HUDEP-2 (cell line): ENCODE results near the gene NIP7.
"Not testable (repeated sequence)": the region's sequence is repeated elsewhere in the genome, so short reads cannot be mapped to it uniquely, and the experiment has no call there.

Experiments used
- DNase-seq, 76 experiments: peaks; one replicate each; lab custom pipeline; 2025; ENCODE audit not compliant: unreplicated experiment in 76 of 76; lab: John Stamatoyannopoulos, UW

NIP7 gene

DNA sequence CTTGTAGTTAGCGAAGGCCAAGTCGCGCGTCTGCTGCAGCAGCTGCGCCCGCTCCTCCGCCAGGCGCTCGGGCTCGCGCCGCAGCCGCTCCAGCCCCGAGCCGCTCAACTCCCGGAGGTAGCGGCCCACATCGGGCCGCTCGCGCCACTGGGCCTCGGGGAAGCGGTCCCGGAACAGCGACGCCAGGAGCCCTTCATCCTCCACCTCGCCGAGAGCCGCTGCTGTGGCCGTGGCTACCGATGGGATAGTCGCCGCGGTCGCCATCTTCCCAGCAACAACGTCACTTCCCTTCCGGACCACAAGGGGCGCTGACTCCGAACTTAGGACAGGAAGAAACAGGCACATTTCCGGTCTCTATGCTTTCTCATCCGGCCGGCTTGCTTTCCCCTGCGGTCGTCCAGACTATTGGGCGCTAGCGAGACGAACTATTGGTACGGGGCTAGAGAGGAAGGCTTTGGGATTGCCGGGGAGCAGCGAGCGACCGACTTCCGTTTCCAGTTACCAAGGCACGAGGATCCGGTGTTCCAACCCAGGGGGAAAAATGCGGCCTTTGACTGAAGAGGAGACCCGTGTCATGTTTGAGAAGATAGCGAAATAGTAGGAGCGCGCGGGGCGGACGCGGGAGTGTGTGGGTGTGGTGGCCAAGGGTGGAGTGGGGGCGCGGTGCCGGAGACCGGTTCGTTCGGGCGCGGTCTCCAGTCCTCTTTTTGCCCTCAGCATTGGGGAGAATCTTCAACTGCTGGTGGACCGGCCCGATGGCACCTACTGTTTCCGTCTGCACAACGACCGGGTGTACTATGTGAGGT is at the start of gene NIP7, which contains the start of gene COG8:
Gene NIP7, plus strand, starts transcription at position 484 of the 806 bp plus-strand sequence. Its CDS starts 58 bp downstream, at position 542.
Gene COG8, minus strand, starts transcription at position 276 of the 806 bp plus-strand sequence. Its CDS starts 12 bp downstream, at position 264.
- DNase-seq: peak; percentile 46 to 99 (median 93)

DNA sequence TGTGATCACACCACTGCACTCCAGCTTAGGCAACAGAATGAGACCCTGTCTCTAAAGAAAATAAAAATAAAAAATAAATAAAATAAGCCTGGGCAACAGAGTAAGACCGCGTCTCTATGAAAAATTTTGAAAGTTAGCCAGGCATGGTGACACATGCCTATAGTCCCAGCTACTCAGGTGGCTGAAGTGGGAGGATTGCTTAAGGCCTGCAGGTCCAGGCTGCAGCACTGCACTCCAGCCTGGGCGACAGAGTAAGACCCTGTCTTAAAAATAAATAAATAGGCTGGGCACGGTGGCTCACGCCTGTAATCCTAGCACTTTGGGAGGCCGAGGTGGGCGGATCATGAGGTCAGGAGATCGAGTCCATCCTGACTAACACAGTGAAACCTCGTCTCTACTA is 47.9 kb upstream of the NIP7 start:
- DNase-seq: not testable (repeated sequence)

DNA sequence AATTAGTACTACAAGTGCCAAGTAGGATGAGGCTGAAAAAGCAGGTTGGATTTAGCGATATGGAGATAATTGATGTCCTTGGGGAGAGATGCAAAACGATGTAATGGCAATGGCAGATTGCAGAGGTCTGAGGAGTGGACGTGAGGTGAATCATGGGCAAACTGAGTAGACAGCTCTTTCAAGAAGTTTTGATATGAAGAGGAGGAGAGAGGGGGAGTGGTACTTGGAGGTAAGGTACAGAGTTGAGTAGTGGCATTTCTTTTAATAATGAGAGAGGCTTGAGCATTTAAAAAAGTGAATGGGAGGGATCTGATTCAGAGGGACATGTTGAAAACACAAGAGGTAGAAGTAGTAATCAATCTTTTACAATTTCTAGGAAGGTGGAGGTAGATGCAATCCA is 46.2 kb upstream of the NIP7 start:
- DNase-seq: no peak

DNA sequence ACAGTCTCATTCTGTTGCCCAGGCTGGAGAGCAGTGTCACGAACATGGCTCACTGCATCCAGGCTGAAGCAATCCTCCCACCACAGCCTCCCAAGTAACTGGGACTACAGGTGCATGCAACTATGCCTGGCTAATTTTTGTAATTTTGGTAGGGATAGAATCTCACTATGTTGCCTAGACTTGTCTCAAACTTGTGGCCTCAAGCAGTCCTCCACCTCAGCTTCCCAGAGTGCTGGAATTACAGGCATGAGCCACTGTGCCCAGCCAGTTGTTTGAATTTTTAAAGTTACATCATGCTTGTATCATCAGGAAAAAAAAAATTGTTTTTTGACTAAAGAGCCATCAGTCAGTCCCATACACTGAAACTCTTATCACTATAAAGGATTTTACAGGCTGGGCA is 45.5 kb upstream of the NIP7 start:
- DNase-seq: no peak

DNA sequence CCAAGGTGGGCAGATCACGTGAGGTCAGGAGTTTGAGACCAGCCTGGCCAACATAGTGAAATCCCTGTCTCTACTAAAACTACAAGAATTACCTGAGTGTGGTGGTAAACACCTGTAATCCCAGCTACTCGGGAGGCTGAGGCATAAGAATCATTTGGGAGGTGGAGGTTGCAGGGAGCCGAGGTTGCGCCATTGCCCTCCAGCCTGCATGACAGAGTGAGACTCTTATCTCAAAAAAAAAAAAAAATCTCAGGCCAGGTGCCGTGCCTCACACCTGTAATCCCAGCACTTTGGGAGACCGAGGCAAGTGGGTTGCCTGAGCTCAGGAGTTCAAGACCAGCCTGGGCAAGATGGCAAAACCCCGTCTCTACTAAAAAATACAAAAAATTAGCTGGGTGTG is 42.8 kb upstream of the NIP7 start:
- not testable (repeated sequence) for DNase-seq

DNA sequence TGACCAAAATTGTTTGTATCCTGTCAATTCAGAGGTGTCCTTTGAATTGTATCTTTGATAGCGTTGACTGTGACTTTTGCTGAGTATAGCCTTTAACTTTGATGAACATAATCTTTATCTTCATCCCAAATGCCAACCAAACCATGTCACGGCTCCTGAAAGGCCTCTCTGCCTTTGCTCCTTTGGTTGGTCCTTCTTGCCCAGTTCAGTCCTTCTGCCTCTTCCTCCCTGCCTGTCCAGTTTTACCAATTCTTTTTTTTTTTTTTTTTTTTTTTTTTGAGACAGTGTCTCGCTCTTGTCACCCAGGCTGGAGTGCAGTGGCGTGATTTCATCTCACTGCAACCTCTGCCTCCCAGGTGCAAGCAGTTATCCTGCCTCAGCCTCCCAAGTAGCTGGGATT is 41.3 kb upstream of the NIP7 start:
- DNase-seq: no peak

GRCh38 chr16:69301187-69301586 is 38.4 kb upstream of the NIP7 start:
- DNase-seq: no peak

DNA sequence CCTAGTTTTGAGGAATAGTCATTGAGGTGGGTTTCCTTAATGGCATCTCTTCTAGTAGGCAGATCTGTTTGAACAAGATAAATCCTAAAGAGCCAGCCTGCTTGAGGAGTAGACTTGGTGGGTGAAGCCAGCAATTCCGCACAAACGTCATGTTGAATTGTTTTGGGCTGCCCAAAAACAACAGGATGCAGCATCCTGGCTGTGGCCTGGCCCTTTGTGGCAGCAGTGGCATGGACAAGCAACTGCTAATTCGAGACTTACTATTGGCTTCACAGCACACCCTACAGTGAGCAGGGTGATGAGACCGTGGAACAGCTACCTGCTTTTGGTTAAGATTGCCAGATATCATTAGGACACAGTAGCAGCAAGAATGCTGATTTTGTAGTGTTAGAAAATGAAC is 37.7 kb upstream of the NIP7 start:
- DNase-seq: no peak

GRCh38 chr16:69302301-69302700 is 37.3 kb upstream of the NIP7 start:
- DNase-seq: no peak

DNA sequence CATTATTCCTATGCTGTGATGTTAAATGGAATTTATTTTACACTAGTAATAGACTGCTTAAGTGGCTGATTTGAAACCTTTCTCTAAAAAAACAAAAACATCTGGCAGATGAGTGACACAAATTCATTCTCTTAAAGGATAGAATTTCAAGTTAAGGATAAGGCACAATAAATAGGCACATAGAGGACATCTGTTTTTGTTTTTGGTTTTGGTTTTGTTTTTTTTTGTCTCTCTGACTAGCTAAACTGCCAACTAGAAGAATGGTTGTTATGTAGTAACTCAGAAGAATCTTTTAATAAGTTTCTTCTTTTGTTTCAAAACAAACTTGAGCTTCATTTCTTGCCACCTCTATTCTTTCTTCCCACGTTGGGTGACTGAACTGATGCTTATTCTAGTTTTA is 33.5 kb upstream of the NIP7 start:
- DNase-seq: no peak

DNA sequence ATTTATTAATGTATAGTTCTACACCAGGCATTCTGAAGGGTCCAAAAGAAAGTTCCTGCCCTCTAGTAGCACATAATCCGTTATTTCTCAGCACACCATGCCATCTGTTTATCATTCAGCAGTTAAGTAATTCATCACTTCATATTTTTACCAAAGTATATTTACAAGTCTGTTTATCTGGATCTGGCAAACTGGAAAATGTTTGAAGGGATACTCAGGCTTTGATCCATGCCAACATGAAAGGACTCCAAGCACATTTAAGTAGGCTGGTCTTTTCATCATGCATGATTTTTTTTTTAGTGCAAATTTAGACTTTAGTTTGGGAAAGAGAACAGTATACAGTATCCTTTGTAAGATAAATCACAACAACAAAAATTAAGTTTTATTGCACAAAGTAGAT is 32.5 kb upstream of the NIP7 start:
- no peak for DNase-seq

DNA sequence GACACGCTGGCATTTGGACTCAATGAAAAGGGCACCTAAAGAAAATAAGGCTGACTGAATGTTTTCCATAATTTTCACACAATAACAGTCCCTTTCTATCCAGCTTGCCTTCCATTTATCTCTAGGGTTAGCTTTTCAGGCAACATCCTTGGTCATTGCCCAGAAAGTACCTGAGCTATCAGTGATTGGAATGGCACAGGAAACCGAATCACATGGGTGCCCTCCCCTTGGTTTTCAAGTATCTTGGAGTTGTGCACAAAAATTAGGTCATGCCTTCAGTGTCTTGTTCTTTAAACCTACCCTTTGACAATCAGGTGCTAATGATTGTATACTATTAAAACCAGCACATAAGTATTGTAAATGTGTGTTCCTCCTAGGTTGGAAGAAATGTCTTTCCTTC is 31.7 kb upstream of the NIP7 start:
- DNase-seq: no peak

DNA sequence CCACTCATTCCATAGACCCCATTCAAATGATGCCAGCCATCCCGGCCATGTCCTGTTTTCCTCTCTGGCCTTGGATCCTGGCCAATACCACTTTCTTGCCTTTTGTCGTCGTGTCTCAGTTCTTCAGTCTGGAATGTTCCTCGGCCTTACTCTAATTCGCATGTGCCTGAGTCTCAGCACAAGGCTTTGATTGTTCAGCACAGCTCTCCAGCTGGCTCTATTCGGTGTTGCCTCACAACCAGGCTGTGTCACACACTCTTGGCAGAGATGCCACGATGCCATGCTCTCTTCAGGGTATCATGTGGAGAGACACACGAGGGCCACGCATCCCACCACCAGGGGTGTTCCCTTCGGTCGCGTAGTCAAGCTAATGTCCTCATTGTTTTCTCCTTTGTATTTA is 30.3 kb upstream of the NIP7 start:
- DNase-seq: no peak

DNA sequence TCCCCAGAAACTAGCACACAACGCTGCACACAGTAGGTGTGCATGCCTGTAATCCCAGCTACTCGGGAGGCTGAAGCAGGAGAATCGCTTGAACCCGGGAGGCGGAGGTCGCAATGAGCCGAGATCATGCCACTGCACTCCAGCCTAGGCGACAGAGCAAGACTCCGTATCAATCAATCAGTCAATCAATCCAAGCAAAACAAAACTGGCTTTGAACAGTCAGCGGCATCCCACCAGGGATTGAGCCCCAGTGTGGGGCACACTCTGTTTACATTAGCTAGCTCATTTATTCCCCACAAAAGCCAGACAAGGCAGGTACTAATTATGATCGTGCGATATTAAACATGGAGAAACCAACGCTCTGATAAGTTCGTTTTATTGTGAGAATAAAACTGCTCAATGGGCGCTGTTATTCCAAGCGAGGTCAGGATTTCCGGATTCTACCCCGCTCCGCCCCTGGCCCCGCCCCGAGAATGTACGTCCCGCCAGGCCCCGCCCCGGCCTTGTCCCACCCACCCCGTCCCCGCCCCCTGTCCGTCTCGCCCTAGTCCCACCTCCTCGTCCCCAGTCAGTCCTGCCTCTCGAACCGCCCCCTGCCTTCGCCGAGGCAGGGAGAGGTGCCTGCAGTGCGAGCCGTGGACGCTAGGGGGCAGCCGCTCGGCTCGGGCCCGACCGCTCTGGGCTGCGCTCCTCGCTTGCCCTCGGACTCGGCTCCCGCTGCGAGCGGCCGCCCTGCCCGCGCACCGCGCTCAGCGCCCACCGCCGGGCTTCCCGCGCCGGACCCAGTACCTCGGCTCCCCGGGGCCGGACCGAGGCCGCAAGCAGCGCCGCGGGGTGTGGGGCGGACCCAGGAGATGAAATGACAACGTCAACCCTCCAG is 28.7 kb upstream of the NIP7 start, which contains the start of gene VPS4A:
Gene VPS4A, plus strand, starts transcription at position 698 of the 880 bp plus-strand sequence. Its CDS starts 162 bp downstream, at position 860.
- DNase-seq: peak in 75 of 76 experiments; percentile 42 to 99 (median 94)

GRCh38 chr16:69311533-69312387 is 27.8 kb upstream of the NIP7 start:
- DNase-seq: peak in 11 of 76 experiments; percentile 12 to 65 (median 40)

DNA sequence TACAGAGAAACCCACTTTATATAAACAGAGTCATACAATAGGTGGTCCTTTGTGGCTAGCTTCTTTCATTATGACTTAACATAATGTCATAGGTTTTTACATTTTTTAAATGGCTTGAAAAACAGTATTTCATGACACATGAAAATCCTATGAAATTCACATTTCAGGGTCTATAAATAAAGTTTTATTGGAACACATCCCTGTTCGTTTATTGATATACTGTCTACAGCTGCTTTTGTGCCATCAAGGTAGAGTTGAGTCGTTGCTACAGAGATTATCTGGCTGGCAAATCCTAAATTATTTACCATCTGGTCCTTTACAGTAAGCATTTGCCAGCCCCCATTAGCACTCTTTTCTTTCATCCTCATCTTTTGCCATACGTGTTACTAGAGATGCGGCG is 26.1 kb upstream of the NIP7 start:
- no peak for DNase-seq

DNA sequence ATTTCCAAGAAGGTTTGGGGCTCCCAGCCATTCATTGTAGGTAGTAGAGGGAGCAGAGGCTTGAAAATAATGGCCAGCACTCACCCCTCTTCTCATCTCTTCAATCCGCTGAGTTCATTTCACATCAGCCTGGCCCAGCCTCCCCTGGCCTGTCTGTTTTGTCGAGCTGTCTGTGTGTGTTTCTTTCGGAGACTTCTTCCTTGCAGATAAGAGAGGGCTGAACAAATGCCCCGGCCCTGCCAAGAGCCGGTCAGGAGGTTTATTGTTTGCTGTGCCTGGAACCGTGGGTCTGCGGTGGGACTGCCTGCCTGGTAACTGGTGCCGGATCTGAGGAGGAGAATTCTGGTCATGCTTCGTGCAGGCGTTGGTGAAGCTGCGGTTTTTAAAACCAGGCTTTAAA is 25.0 kb upstream of the NIP7 start:
- DNase-seq: no peak

DNA sequence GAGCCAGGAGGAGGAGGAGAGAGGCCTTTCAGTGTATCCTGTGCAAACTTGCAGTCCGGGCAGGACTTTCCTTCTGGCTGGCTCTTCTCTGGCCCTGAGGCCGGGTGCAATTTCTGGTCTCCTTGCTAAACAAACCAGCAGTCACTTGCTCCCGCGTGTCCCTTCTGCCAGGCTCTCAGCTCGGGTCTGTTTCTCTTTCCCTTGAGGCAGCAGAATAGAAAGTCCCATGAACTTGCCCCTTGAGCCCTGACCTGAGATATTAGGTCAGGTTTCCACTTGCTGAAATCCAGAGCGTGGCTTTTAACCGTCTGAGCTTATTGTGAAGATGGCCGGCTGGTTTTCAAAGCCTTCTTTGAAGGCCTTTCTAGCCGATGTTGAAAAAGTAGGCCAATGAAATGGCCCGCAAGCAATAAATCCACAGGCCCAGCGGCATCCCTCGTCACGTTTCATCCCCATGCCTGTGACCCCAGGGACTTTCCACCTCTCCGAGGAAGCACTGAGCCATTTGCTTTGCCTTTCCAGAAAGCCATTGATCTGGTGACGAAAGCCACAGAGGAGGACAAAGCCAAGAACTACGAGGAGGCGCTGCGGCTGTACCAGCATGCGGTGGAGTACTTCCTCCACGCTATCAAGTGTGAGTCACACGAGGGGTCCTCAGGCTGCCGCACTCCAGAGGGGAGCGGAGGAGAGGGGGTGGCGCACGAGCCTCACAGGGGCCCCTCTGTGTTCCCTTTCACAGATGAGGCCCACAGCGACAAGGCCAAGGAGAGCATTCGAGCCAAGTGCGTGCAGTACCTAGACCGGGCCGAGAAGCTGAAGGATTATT is 23.9 kb upstream of the NIP7 start:
- no peak for DNase-seq

DNA sequence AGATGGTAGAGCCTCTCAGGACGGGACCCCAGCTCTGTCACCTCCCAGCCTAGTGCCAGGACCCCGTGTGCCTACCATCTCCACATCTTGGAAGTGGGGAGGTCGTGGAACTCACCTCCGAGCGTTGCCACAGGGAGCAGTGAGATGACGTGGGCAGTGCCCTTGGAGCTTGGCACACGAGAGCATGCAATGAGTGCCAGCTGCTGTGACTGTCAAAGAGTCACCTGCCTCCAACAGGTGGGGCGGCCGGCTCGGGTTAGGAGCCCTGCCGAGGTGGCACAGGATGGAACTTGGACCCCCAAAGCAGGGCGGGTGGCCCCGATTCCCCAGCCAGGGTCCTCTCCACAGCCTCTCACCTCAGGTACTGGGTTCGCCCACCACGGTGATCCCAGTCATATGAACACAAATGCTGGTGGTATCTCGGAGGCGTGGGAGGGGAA is 23.0 kb upstream of the NIP7 start:
- DNase-seq: no peak
